Spleen (tissue), 11 donors: ENCODE data around the gene CLEC16A. TPM values are rescaled to one million over a fixed set of nuclear protein-coding genes. Genes with fewer than 3 reads are reported as not detected.

ENCODE experiments used
- DNase-seq: peaks from one replicate; pipeline ENCODE4 v3.0.0-alpha.2; 2020
- H3K27ac ChIP-seq, 8 donors: fragments of 200-600 bp; sonication (generic) in 7 of 8; 1 replicate in 4 of 8; 2 replicates in 4 of 8; pipeline versions ENCODE4 v1.5.0 to v1.8.0; 2016 to 2021; ENCODE audit warnings: inconsistent platforms in 4 of 8, mild to moderate bottlenecking in 4 of 8, moderate library complexity in 1 of 8
- H3K27me3 ChIP-seq, 7 donors: fragments of 200-600 bp; sonication (generic) in 6 of 7; replicated peaks in 1 of 7; 1 replicate in 4 of 7; 2 replicates in 3 of 7; pipeline versions ENCODE4 v1.5.0 to v1.8.0; 2016 to 2021; ENCODE audit warnings: inconsistent platforms in 3 of 7, mild to moderate bottlenecking in 1 of 7
- H3K36me3 ChIP-seq, 6 donors: fragments of 200-600 bp; sonication (generic) in 5 of 6; 1 replicate in 4 of 6; 2 replicates in 2 of 6; pipeline versions ENCODE4 v1.5.0 to v1.8.0; 2016 to 2021; ENCODE audit warnings: inconsistent platforms in 2 of 6
- H3K4me1 ChIP-seq, 6 donors: fragments of 200-600 bp; sonication (generic) in 5 of 6; 1 replicate in 3 of 6; 2 replicates in 3 of 6; pipeline versions ENCODE4 v1.5.0 to v1.8.0; 2016 to 2021; ENCODE audit warnings: inconsistent platforms in 3 of 6
- H3K4me3 ChIP-seq, 8 donors: fragments of 200-600 bp; sonication (generic) in 7 of 8; 1 replicate in 4 of 8; 2 replicates in 4 of 8; pipeline versions ENCODE4 v1.5.0 to v1.8.0; 2016 to 2021; ENCODE audit warnings: inconsistent platforms in 4 of 8, mild to moderate bottlenecking in 4 of 8, moderate library complexity in 2 of 8
- H3K9me3 ChIP-seq, 8 donors: fragments of 200-600 bp; sonication (generic) in 7 of 8; 1 replicate in 4 of 8; 2 replicates in 4 of 8; pipeline versions ENCODE4 v1.5.0 to v1.8.0; 2016 to 2021; ENCODE audit warnings: inconsistent platforms in 4 of 8
- POLR2A ChIP-seq, 3 donors: fragments of 450-650 bp; IDR thresholded peaks; one replicate each; pipeline ENCODE4 v1.5.1; 2017; ENCODE audit warnings: antibody characterized with exemption in 3 of 3, mild to moderate bottlenecking in 1 of 3
- POLR2AphosphoS5 ChIP-seq, 3 donors: sonication (generic); formaldehyde crosslinking; IDR thresholded peaks; one replicate each; pipeline ENCODE4 v1.5.1; 2017; ENCODE audit warnings: antibody characterized with exemption in 3 of 3
- WGBS, 5 donors: extraction: QIAGEN DNeasy Blood & Tissue Kit in 3 of 5; methylation state at CpG; one replicate each; pipeline versions ENCODE4 v1.1.5 to v1.1.7; 2013 to 2018; 5-methylcytosine and 5-hydroxymethylcytosine counted together
- intact Hi-C: fragments of 100-400 bp; cut with DNase I; formaldehyde crosslinking; loops from one replicate; pipeline ENCODE4 v1.15.0; 2023; ENCODE audit warnings: low total_unique reads
- polyA plus RNA-seq, 3 donors: library from polyadenylated mRNA; stranded (reverse); fragments of 200-250 nt; gene quantifications; one replicate each; pipeline ENCODE4 v1.2.1, GENCODE V29; 2013
- total RNA-seq, 7 donors: library from RNA; depleted of rRNA in 3 of 7; stranded (reverse); fragments of >200 nt in 3 of 7; fragmentation: NEBNext Ultra II Directional in 4 of 7; extraction: Animal tissue kit (Norgen Biotek cat#: 25700) in 4 of 7; gene quantifications; one replicate each; pipeline versions ENCODE4 v1.1.0 to v1.2.1, GENCODE V29; 2016 to 2021
- TF ChIP-seq, protein P1 (sequence below), 11 experiments: fragments of 200-600 bp in 7 of 11; fragments of 450-650 bp in 4 of 11; sonication (generic) in 4 of 11; IDR thresholded peaks in 8 of 11; conservative IDR thresholded peaks in 3 of 11; 1 replicate in 7 of 11; 2 replicates in 4 of 11; pipeline versions ENCODE4 v1.4.0 to v1.8.0; 2016 to 2021; ENCODE audit warnings: antibody characterized with exemption in 11 of 11, inconsistent platforms in 4 of 11, mild to moderate bottlenecking in 1 of 11
- donor health status: healthy with polysubstance abuse.
- donor health status: DM: no; HTN: no; CAD: no; lungs with moderate emphysema.
- donor health status: DM: no; HTN: no; CAD: no.
- donor health status: Bipolar disorder and iron deficiency.
- donor health status: healthy.
- donor health status: DM: no; HTN: no; CAD: no.
- donor health status: DM: yes; HTN: yes; CAD: no.

Gene CLEC16A
- total and polyA plus RNA-seq, 10 donors: 7.3 to 54.6 (median 35.1) TPM

- H3K27me3 ChIP-seq: no peaks in the 10 kb centered on the region
- WGBS, 5 donors: 80 to 94% (median 89%) methylated on average over 9 to 10 of the region's 10 CpGs
- no peaks in the 10 kb centered on the region for H3K9me3 ChIP-seq
- H3K36me3 ChIP-seq: no peaks in the 10 kb centered on the region
- intact Hi-C loops: no loop called here
- no peak overlapping the region for H3K4me3 ChIP-seq
- TF ChIP-seq POLR2A (IDR thresholded peaks at IDR 0.05): no peak
- no peak for DNase-seq
- H3K4me1 ChIP-seq: peaks cover 34 to 97% (median 78%) of the 10 kb centered on the region in 6 donors
- H3K27ac ChIP-seq: no peak overlapping the region
Observed at GRCh38 chr16:10947211-10947787, 2.9 kb downstream of the CLEC16A start.

- Histone ChIP-seq H3K27me3 (no peaks in the 10 kb centered on the region), H3K9me3 (no peaks in the 10 kb centered on the region), H3K4me3 (peak overlapping the region in 1 of 8 donors; percentile 36), H3K4me1 (peaks cover 34 to 95% (median 71%) of the 10 kb centered on the region in 6 donors), H3K27ac (peak overlapping the region; percentile 20 to 83 (median 45)), H3K36me3 (no peaks in the 10 kb centered on the region)
- peak; percentile 90 for DNase-seq
- TF ChIP-seq, protein P1, sequence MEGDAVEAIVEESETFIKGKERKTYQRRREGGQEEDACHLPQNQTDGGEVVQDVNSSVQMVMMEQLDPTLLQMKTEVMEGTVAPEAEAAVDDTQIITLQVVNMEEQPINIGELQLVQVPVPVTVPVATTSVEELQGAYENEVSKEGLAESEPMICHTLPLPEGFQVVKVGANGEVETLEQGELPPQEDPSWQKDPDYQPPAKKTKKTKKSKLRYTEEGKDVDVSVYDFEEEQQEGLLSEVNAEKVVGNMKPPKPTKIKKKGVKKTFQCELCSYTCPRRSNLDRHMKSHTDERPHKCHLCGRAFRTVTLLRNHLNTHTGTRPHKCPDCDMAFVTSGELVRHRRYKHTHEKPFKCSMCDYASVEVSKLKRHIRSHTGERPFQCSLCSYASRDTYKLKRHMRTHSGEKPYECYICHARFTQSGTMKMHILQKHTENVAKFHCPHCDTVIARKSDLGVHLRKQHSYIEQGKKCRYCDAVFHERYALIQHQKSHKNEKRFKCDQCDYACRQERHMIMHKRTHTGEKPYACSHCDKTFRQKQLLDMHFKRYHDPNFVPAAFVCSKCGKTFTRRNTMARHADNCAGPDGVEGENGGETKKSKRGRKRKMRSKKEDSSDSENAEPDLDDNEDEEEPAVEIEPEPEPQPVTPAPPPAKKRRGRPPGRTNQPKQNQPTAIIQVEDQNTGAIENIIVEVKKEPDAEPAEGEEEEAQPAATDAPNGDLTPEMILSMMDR (IDR thresholded peaks at IDR 0.05 in 8 of 11, conservative IDR thresholded peaks at IDR 0.05 in 3 of 11): peak in 10 of 11 experiments; percentile 15 to 71 (median 60)
- no peak for TF ChIP-seq POLR2A (IDR thresholded peaks at IDR 0.05)
- peak in 2 of 3 donors; percentile 37 to 49 for TF ChIP-seq POLR2AphosphoS5 (IDR thresholded peaks at IDR 0.05)
- 33 to 64% (median 47%) methylated on average over 7 of the region's 7 CpGs for WGBS, 5 donors
- intact Hi-C loops: no loop called here
Observed at GRCh38 chr16:10949424-10949970, 5.1 kb downstream of the CLEC16A start.

GRCh38 chr16:10950393-10950792, 6.0 kb downstream of the CLEC16A start:
- H3K4me3 ChIP-seq: no peak overlapping the region
- no peak for DNase-seq
- peak overlapping the region in 4 of 8 donors; percentile 35 to 83 (median 62) for H3K27ac ChIP-seq
- TF ChIP-seq, protein P1 (IDR thresholded peaks at IDR 0.05 in 8 of 11, conservative IDR thresholded peaks at IDR 0.05 in 3 of 11): no peak
- TF ChIP-seq POLR2A (IDR thresholded peaks at IDR 0.05) (no peak), POLR2AphosphoS5 (IDR thresholded peaks at IDR 0.05) (no peak)
- H3K4me1 ChIP-seq: peaks cover 32 to 95% (median 71%) of the 10 kb centered on the region in 6 donors
- H3K27me3 ChIP-seq: no peaks in the 10 kb centered on the region
- H3K36me3 ChIP-seq: no peaks in the 10 kb centered on the region
- intact Hi-C loops: no loop called here
- 68 to 87% (median 78%) methylated on average over 5 of the region's 5 CpGs for WGBS, 5 donors
- no peaks in the 10 kb centered on the region for H3K9me3 ChIP-seq

GRCh38 chr16:10951026-10951425, 6.7 kb downstream of the CLEC16A start:
- WGBS, 5 donors: 74 to 90% (median 80%) methylated on average over 4 of the region's 4 CpGs
- Histone ChIP-seq H3K27me3 (no peaks in the 10 kb centered on the region), H3K36me3 (no peaks in the 10 kb centered on the region), H3K4me1 (peaks cover 27 to 95% (median 66%) of the 10 kb centered on the region in 6 donors), H3K9me3 (no peaks in the 10 kb centered on the region), H3K4me3 (no peak overlapping the region), H3K27ac (peak overlapping the region in 1 of 8 donors; percentile 83)
- intact Hi-C loops: no loop called here
- TF ChIP-seq, protein P1 (IDR thresholded peaks at IDR 0.05 in 8 of 11, conservative IDR thresholded peaks at IDR 0.05 in 3 of 11): no peak
- TF ChIP-seq POLR2A (IDR thresholded peaks at IDR 0.05): no peak
- TF ChIP-seq POLR2AphosphoS5 (IDR thresholded peaks at IDR 0.05): no peak
- DNase-seq: no peak
